Fibroblast of villous mesenchyme (primary cell): ENCODE results near the gene RUNX1. TPM values are rescaled to one million over a fixed set of nuclear protein-coding genes. Genes with fewer than 3 reads are reported as not detected.
A peak's percentile ranks its signal among the peaks of the same experiment; 100 is the strongest.

Source experiments
- DNase-seq: peaks from one replicate; pipeline ENCODE4 v3.0.0-alpha.2; 2010; ENCODE audit warnings: low read depth
- H3K4me3 ChIP-seq: 2 replicates; pipeline ENCODE4 v1.5.1; 2011; ENCODE audit warnings: low read depth, mild to moderate bottlenecking, low read length
- total RNA-seq: library from RNA; depleted of rRNA; stranded (reverse); fragments of >200 nt; gene quantifications from 2 replicates; pipeline ENCODE4 v1.2.3, GENCODE V29; 2012
- TF ChIP-seq, protein P1 (sequence below): IDR thresholded peaks from 2 replicates; pipeline ENCODE4 v1.5.1; 2012; ENCODE audit warnings: low read depth, mild to moderate bottlenecking, low read length; ENCODE audit not compliant: insufficient read depth

Gene RUNX1
- total RNA-seq, 1 donor = 21.6 TPM

DNA sequence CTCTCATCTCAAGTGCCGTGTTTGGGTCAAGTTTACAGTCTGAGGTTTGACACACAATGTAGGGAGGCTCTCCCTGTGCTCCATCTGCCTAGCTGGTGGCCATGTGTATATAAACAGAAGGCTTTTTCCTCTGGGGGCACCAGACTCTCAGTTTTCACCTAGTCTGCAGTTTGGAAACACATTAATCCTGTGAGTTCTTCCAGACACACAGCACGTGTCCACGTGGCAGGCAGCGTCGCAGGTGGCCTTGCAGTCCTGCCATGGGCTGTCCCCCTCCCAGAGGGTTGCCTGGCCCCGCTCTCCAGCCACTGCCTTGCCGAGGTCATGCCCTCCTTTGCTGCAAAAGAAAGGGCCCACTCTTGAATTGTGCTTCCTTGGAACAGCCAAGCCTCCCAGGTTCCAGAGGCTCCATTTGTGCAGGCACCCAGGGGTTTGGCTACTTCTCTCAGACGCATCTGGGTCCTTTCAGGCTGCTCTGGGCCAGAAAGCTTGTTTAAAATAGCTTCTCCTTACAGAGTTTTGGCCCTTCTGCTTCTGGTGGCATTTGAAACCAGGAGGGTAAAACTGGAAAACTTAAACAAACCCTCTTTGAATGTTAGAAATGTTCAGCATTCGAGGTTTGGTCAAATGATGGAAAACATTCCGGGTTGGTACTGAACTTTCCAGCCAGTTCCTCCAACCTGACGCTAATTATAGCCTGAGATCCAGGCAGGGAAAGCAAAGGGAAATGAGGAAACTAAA lies 4.4 kb upstream of the RUNX1 start:
- TF ChIP-seq, protein P1, sequence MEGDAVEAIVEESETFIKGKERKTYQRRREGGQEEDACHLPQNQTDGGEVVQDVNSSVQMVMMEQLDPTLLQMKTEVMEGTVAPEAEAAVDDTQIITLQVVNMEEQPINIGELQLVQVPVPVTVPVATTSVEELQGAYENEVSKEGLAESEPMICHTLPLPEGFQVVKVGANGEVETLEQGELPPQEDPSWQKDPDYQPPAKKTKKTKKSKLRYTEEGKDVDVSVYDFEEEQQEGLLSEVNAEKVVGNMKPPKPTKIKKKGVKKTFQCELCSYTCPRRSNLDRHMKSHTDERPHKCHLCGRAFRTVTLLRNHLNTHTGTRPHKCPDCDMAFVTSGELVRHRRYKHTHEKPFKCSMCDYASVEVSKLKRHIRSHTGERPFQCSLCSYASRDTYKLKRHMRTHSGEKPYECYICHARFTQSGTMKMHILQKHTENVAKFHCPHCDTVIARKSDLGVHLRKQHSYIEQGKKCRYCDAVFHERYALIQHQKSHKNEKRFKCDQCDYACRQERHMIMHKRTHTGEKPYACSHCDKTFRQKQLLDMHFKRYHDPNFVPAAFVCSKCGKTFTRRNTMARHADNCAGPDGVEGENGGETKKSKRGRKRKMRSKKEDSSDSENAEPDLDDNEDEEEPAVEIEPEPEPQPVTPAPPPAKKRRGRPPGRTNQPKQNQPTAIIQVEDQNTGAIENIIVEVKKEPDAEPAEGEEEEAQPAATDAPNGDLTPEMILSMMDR = peak; percentile 10
- no peak overlapping the region for H3K4me3 ChIP-seq
- peak; percentile 61 for DNase-seq

DNA sequence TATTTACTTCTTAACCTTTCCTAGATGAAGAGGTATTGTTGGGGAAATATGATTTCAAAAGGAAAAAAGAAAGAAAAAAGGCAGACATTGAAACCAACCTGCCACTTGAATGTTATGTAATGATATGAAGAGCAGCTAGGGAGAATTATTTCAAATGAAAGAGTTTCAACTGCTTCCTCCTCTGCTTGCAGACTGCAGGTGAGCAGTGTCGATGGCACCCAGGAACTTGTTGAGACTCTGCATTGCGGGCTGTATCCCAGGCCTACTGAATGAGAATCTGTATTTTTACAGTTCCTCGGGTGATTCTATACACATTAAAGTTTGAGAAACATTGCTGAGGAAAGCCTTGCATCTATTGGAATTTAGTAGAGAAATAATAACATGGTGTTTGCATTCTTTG lies 3.7 kb upstream of the RUNX1 start:
- TF ChIP-seq, protein P1 = no peak
- no peak overlapping the region for H3K4me3 ChIP-seq
- DNase-seq = no peak

GRCh38 chr21:35051287-35051818 lies 2.3 kb upstream of the RUNX1 start:
- DNase-seq = peak; percentile 91
- H3K4me3 ChIP-seq = no peak overlapping the region
- TF ChIP-seq, protein P1 = peak; percentile 63

- no peak overlapping the region for H3K4me3 ChIP-seq
- TF ChIP-seq, protein P1 = no peak
- DNase-seq = peak; percentile 63
Observed at GRCh38 chr21:35050348-35051286, 1.5 kb upstream of the RUNX1 start.

DNA sequence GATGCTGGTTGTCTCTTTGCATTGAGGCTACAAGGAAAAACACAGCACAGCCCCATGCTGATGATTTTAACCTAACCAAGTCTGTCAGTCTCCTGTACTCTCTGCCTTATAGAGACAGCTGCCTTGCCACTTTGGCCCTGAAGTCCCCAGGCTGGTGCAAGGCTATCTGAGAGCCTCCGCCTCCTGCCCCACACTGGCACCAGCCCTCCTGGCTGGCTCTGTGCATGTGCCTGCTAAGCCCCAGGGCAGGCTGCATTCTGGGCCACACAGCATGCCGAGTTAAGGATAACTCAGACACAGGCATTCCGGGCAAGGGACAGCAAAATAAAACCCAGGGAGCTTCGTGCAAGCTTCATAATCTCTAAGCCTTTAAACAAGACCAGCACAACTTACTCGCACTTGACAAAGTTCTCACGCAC lies 910 bp downstream of the RUNX1 start:
- TF ChIP-seq, protein P1 = no peak
- DNase-seq = peak; percentile 21
- peak overlapping the region; percentile 13 for H3K4me3 ChIP-seq

DNA sequence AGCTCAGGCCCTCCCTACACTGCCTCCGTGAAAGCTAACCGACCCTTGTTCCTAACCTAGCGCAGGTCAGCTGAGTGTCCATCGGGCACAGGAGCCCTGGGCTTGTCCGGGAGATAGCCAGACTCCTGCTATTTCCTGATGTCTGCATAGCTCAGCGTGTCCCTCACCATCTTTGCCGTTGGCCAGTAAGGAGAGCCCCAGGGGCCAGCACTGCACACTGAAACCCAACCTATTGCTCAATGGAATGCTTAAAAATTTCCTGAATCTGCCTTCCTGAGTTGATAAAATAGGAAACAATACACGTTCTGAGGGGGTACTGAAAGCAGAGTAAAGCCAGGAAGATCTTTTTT lies 2.2 kb downstream of the RUNX1 start:
- DNase-seq = no peak
- TF ChIP-seq, protein P1 = no peak
- peak overlapping the region; percentile 13 for H3K4me3 ChIP-seq
